ENCODE measurements around the gene KBTBD8. TPM values are rescaled to one million over a fixed set of nuclear protein-coding genes. Genes with fewer than 3 reads are reported as not detected.

The KBTBD8 gene, protein sequence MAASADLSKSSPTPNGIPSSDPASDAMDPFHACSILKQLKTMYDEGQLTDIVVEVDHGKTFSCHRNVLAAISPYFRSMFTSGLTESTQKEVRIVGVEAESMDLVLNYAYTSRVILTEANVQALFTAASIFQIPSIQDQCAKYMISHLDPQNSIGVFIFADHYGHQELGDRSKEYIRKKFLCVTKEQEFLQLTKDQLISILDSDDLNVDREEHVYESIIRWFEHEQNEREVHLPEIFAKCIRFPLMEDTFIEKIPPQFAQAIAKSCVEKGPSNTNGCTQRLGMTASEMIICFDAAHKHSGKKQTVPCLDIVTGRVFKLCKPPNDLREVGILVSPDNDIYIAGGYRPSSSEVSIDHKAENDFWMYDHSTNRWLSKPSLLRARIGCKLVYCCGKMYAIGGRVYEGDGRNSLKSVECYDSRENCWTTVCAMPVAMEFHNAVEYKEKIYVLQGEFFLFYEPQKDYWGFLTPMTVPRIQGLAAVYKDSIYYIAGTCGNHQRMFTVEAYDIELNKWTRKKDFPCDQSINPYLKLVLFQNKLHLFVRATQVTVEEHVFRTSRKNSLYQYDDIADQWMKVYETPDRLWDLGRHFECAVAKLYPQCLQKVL
- total RNA-seq: 1.9 and 2.1 TPM in 2 replicates

DNA sequence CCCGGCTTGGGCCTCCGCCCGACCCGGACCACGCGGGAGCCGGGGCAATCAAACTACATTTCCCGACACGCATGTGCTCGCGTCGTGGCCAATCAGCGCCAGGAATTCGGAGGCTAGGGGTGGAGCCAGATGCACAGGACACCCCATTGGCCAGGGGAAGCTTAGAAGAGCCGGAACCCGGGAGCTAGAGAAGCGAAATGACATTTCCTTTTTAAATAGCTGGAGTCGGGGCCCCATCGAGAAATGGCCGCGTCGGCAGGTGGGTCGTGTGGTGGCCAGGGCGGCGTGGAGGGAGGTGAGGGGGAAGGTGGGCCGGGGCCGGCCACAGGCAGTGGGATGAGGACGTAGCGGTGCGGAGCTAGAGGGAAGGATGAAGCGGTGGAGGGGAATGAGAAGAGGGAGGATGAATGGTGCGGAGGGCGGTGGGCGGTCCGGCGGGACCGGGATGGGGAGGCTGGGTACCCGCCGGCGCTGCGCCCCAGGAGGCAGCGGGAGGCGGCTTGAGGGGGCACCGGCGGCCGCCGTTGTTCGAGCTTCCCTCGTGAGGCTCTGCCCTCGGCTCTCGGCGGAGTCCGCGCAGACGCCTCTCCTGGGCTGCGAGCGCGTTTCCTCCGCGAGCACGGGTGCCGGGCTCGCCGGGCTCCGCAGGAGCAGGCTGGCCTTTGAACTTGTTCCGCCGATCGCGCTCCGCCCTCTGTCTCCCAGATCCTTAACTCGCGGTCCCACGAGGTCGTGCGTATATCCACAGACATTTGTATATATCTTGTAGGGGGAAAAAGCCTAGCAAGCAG, at the start of gene KBTBD8:
KBTBD8 (plus strand) TSS at position 195 of the 791 bp plus-strand sequence; CDS start at position 244, 49 bp downstream.

